Measurements from ENCODE around the gene DNAJB11. TPM values are rescaled to one million over a fixed set of nuclear protein-coding genes. Genes with fewer than 3 reads are reported as not detected.
"Not testable (repeated sequence)": the region's sequence is repeated elsewhere in the genome, so short reads cannot be mapped to it uniquely, and the experiment has no call there.

Gene DNAJB11
- polyA plus RNA-seq, 3 donors from 2014 or later: 61.3 to 89.6 (median 81.0) TPM

- peaks cover 5 to 21% (median 9%) of the 10 kb centered on the region in 3 donors for H3K27me3 Mint-ChIP-seq (ENCODE audit: low read depth in 3 of 3)
- no peaks in the 10 kb centered on the region for H3K36me3 Mint-ChIP-seq
- H3K4me1 Mint-ChIP-seq: peaks cover 5 to 6% of the 10 kb centered on the region in 2 donors
These were observed 51.6 kb downstream of the DNAJB11 start for GRCh38 chr3:186621894-186622650.

DNA sequence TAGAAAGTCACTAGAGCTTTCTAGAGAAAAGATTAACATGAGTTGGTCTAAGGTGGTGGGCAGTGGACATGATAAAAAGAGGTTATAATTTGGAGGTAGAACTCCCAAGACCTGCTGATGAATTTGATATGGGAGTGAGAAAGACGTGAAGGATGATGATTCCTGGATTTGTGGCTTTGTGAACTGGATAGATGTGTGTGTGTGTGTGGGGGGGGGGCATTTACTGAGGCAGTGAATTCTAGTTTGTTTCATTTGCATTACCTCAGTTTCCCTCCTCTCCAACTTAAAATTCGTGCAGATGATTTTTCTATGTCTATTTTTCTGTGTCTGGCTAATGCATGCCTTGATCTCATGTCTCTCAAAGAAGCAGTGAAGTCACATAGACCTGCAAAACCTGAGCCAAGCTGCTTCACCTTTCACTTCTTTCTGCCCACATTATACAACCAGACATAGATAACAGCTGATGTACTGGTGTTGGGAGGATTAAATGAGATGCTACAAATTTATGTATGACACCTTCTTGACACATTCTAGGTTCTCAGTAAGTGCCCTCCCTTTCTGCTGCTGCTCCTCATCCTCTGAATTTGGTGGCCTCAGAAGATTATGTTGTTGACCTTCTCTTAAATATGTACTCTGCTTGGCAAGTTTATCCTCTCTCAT lies 52.3 kb downstream of the DNAJB11 start:
- Mint-ChIP-seq H3K27me3 (ENCODE audit: low read depth in 3 of 3) (peaks cover 2 to 14% (median 7%) of the 10 kb centered on the region in 3 donors), H3K4me3 (no peak overlapping the region), H3K27ac (no peak overlapping the region), H3K9me3 (no peaks in the 10 kb centered on the region), H3K36me3 (no peaks in the 10 kb centered on the region), H3K4me1 (no peaks in the 10 kb centered on the region)
- no peak for DNase-seq

More at GRCh38 chr3:186621894-186622650, 51.6 kb downstream of the DNAJB11 start:
- Mint-ChIP-seq H3K9me3 (no peaks in the 10 kb centered on the region), H3K4me3 (no peak overlapping the region), H3K27ac (no peak overlapping the region)
- DNase-seq: no peak

DNA sequence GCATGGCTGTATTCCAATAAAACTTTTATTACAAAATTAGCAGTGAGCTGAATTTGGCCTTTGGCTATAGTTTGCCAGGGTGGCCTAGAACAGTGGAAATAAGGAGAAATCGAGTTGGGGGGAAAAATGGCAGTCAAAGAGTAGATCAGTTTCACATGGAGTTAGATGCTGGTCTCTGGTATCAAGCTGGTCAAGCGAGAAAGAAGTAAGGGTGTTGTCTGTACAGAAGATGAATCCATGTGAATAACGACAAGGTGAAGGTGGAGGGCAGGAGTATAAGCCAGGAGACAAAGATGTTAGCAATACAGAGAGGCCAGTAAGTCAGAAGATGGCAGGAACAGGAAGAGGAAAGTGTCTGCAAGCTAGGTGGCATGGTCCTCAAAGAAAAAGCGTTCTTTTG lies 54.1 kb downstream of the DNAJB11 start:
- no peak overlapping the region for H3K4me3 Mint-ChIP-seq
- DNase-seq: no peak
- no peaks in the 10 kb centered on the region for H3K4me1 Mint-ChIP-seq
- no peaks in the 10 kb centered on the region for H3K9me3 Mint-ChIP-seq
- H3K27ac Mint-ChIP-seq: no peak overlapping the region
- H3K36me3 Mint-ChIP-seq: no peaks in the 10 kb centered on the region
- H3K27me3 Mint-ChIP-seq (ENCODE audit: low read depth in 3 of 3): peaks cover 2 to 8% (median 6%) of the 10 kb centered on the region in 3 donors

DNA sequence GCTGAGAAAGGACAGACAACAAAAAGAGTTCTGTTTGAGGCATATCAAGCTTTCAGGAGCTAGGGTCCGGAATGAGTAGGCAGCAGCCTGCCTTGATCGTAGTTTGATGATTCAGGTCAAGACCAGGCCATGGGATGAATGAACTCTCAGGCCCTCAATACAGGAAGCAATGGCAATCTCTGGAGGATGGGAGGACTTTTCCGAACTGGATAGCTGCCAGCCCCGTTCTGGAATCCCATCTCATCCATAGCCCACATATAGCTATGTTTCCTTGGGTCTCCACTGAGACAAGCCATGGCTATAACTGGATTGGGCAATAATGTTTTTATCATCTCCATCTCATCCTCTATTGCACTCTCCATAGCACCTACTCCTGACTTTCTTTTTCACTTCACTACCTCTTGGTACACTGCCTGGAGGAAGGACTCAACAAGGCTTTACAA lies 55.1 kb downstream of the DNAJB11 start:
- Mint-ChIP-seq H3K4me3 (no peak overlapping the region), H3K36me3 (no peaks in the 10 kb centered on the region), H3K27me3 (ENCODE audit: low read depth in 3 of 3) (peaks cover 2 to 8% (median 6%) of the 10 kb centered on the region in 3 donors), H3K27ac (no peak overlapping the region), H3K9me3 (no peaks in the 10 kb centered on the region), H3K4me1 (no peaks in the 10 kb centered on the region)
- DNase-seq: no peak

- Mint-ChIP-seq H3K4me1 (no peaks in the 10 kb centered on the region), H3K36me3 (no peaks in the 10 kb centered on the region), H3K27ac (no peak overlapping the region)
These were observed 55.8 kb downstream of the DNAJB11 start for GRCh38 chr3:186626254-186626847.

DNA sequence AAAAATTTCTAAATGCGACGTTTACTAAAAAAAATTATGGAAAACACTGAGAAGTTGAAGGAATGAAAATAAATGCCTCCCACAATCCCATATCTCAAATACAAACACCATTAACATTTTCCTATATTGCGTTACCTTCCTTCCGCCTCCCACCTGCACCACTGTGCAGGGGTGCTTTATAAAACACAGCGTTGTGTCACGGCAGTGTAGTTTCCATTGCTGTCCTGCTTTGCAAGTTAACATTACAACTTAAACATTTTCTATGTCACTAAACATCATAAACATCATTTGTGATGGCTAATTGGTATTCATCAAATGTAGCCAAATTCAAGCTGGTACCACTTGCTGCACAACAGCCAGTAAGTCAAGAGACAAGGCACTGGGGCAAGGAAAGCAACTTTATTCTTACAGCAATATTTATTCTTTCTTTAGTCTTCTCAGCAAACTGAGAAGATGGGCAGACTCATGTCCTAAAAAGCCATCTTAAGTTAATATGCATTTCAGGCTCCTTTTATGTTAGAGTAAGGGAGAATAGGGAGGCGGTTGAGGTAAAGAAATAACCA lies 57.4 kb downstream of the DNAJB11 start:
- Mint-ChIP-seq H3K4me1 (no peaks in the 10 kb centered on the region), H3K27me3 (ENCODE audit: low read depth in 3 of 3) (peaks cover 0 to 5% (median 0%) of the 10 kb centered on the region in 3 donors), H3K36me3 (no peaks in the 10 kb centered on the region), H3K9me3 (no peaks in the 10 kb centered on the region), H3K27ac (no peak overlapping the region), H3K4me3 (no peak overlapping the region)
- DNase-seq: no peak

More at GRCh38 chr3:186626254-186626847, 55.8 kb downstream of the DNAJB11 start:
- H3K9me3 Mint-ChIP-seq: no peaks in the 10 kb centered on the region
- no peak overlapping the region for H3K4me3 Mint-ChIP-seq
- peaks cover 2 to 7% (median 3%) of the 10 kb centered on the region in 3 donors for H3K27me3 Mint-ChIP-seq (ENCODE audit: low read depth in 3 of 3)
- no peak for DNase-seq

GRCh38 chr3:186628756-186629155 lies 58.2 kb downstream of the DNAJB11 start:
- Mint-ChIP-seq H3K27ac (no peak overlapping the region), H3K9me3 (no peaks in the 10 kb centered on the region), H3K4me3 (no peak overlapping the region), H3K27me3 (ENCODE audit: low read depth in 3 of 3) (peaks cover 0 to 5% (median 0%) of the 10 kb centered on the region in 3 donors), H3K4me1 (no peaks in the 10 kb centered on the region), H3K36me3 (no peaks in the 10 kb centered on the region)
- DNase-seq: no peak

DNA sequence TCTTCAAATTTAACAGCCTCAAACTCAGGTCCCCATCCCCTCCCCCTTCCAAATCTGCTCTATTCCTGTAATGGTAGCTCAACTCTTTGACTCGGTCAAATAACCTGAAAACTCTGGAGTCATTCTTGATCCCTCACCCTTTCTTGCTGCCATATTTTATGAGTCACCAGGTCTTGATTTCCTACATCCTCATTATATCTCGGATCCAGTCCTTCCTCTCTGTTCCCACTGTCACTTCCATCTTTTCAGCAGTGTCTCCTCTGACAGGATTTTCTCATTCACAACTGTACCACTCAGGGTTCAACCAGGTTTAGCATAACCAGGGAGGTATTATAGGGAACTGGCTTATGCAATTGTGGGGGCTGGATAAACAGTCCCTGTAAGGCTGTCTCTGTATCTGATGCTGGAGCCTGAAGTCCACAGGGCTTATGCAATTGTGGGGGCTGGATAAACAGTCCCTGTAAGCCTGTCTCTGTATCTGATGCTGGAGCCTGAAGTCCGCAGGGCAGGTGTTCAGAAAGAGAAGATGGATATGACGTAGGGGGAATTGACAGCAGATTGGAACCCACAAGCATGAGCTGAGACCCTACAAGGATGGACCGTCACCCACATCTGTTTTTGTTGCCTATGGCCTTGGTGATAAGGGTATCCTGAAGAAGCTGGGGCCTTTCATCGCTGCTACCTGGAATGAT lies 60.6 kb downstream of the DNAJB11 start:
- peaks cover 0 to 12% (median 2%) of the 10 kb centered on the region in 3 donors for H3K27me3 Mint-ChIP-seq (ENCODE audit: low read depth in 3 of 3)
- H3K4me1 Mint-ChIP-seq: no peaks in the 10 kb centered on the region
- no peak for DNase-seq
- H3K4me3 Mint-ChIP-seq: no peak overlapping the region
- H3K27ac Mint-ChIP-seq: no peak overlapping the region
- no peaks in the 10 kb centered on the region for H3K36me3 Mint-ChIP-seq
- H3K9me3 Mint-ChIP-seq: no peaks in the 10 kb centered on the region

DNA sequence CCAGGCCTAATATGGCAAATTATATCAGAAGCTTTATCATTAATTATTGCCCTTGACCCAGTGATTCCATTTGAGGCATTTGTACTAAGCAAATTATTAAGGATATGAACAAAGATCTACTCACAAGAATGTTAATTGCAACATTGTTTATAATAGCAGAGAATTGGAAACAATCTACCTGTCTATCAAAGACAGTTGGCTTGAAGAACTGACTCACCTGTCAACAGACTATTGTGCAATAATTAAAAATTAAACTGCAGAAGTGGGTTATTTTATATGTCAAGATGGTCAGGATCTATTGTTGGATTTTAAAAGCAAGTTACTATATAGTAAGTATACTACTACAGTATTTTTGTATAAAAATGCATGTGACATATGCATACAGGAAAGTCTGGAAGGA lies 63.0 kb downstream of the DNAJB11 start:
- H3K4me1 Mint-ChIP-seq: no peaks in the 10 kb centered on the region
- peaks cover 2 to 13% (median 5%) of the 10 kb centered on the region in 3 donors for H3K27me3 Mint-ChIP-seq (ENCODE audit: low read depth in 3 of 3)

DNA sequence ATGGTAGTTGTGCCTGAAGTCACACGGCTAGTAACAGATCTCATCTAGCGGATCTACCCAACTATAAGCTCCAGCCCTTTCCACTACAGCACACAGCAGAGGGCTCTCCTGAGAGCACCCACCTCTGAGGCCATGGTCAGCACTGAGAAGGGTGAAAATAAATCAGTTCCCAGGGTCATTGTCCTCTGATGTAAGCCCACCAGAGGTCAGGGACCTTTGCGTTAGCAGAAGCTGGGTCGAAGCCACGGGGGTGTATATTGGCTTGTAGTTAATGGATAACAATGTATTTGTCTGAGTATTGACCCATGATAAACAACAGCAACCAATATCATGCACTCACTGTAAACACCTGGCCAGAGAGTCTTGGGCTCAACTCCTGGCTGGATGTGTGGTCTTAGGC lies 63.7 kb downstream of the DNAJB11 start:
- not testable (repeated sequence) for H3K9me3 Mint-ChIP-seq

More for the DNA sequence above, 63.0 kb downstream of the DNAJB11 start:
- no peak overlapping the region for H3K27ac Mint-ChIP-seq
- H3K9me3 Mint-ChIP-seq: no peaks in the 10 kb centered on the region
- no peak overlapping the region for H3K4me3 Mint-ChIP-seq
- H3K36me3 Mint-ChIP-seq: no peaks in the 10 kb centered on the region
- DNase-seq: no peak

More for the DNA sequence above, 63.7 kb downstream of the DNAJB11 start:
- DNase-seq, H3K27ac Mint-ChIP-seq, H3K36me3 Mint-ChIP-seq, H3K4me3 Mint-ChIP-seq, H3K4me1 Mint-ChIP-seq: not testable (repeated sequence)
- peaks cover 2 to 16% (median 5%) of the 10 kb centered on the region in 3 donors for H3K27me3 Mint-ChIP-seq (ENCODE audit: low read depth in 3 of 3)

Other genes starting within 250 kb of the DNAJB11 start
- gene DGKG, start 208.5 kb upstream of the DNAJB11 start, polyA plus RNA-seq: under 1 TPM in 2 of 3 donors, not detected in 1; 0.07 to 0.86 TPM
- under 1 TPM in 1 of 3 donors, not detected in 2; 0.37 TPM for gene CRYGS, start 26.3 kb upstream of the DNAJB11 start, polyA plus RNA-seq
- gene TBCCD1, start 3.4 kb upstream of the DNAJB11 start, polyA plus RNA-seq: 10 to 100 TPM; 18.8 to 32.4 (median 21.6) TPM
- gene AHSG, start 42.3 kb downstream of the DNAJB11 start, polyA plus RNA-seq: not detected
- gene FETUB, start 69.7 kb downstream of the DNAJB11 start, polyA plus RNA-seq: not detected
- not detected for gene HRG, start 95.3 kb downstream of the DNAJB11 start, polyA plus RNA-seq
- not detected for gene KNG1, start 146.6 kb downstream of the DNAJB11 start, polyA plus RNA-seq
- 100 to 1,000 TPM; 132 to 151 (median 140) TPM for gene EIF4A2, start 212.9 kb downstream of the DNAJB11 start, polyA plus RNA-seq
- gene RFC4, start 235.8 kb downstream of the DNAJB11 start, polyA plus RNA-seq: 10 to 100 TPM; 17.7 to 19.5 (median 18.1) TPM

Measured in immature natural killer cell (primary cell).